ENCODE measurements around the gene PTPRM.

Gene PTPRM

DNA sequence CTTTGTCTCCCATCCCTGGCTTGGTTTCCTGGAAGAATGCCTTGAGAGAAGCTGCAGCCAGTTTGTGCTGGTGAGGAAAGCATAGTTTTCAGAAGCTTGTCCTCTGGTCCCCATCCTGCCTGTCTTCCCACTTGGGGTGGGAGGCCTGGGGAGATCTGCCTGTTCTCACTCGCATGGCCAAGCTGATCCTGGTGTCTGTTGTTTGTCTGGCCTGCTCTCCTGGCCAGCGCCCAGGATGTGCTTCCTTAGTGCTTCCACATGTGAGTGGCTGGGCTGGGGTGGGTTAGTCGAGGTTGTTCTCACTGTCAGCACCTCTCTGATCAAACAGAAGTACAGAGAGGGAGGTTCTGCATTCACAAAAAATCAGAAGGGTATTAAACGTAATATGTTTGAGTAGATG, 49.5 kb downstream of the PTPRM start:
- ChIA-PET POLR2A (no interaction called here), CTCF (interaction anchor here (1.5 kb wide), 1 partner anchor 18 kb away, joined by 3 read pairs; no protein-coding TSS in a partner anchor)
- no peak for DNase-seq (ENCODE audit: extremely low spot score)
- TF ChIP-seq, protein P1, sequence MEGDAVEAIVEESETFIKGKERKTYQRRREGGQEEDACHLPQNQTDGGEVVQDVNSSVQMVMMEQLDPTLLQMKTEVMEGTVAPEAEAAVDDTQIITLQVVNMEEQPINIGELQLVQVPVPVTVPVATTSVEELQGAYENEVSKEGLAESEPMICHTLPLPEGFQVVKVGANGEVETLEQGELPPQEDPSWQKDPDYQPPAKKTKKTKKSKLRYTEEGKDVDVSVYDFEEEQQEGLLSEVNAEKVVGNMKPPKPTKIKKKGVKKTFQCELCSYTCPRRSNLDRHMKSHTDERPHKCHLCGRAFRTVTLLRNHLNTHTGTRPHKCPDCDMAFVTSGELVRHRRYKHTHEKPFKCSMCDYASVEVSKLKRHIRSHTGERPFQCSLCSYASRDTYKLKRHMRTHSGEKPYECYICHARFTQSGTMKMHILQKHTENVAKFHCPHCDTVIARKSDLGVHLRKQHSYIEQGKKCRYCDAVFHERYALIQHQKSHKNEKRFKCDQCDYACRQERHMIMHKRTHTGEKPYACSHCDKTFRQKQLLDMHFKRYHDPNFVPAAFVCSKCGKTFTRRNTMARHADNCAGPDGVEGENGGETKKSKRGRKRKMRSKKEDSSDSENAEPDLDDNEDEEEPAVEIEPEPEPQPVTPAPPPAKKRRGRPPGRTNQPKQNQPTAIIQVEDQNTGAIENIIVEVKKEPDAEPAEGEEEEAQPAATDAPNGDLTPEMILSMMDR (IDR thresholded peaks at IDR 0.05; ENCODE audit: control extremely low read depth, extremely low read depth, low read depth, missing control alignments), result no peak

DNA sequence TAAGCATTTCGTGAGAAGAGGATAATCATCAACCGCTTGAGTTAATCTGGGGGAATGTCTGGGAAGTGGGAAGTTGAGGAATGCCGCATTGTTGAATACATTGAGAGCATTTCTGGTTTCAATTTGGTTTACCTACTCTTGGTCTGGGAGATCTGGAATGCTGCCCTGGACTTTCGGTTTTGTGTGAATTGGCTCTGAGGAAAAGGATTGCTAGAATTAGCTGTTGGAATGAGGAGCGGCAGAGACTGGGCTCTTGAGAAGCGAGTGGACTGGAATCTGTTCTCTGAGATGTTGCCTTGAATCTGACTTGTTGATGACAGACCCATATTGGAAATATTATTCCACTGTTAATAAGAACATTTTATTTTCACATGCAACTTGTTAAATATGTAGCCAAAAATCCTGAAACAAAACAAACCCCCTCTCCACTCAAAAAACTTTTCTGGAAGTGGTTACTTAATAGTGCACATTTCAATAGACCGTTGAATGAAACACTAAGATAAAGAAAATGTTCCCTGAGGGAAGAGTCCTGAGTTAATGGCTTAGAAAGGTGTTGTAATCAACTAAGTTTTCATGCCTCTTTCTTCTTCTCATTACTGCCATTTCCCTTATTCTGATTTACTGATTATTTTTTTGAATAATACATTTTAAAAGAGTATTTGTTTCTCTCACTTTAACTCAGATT, 50.8 kb downstream of the PTPRM start:
- TF ChIP-seq, protein P1 (IDR thresholded peaks at IDR 0.05; ENCODE audit: control extremely low read depth, extremely low read depth, low read depth, missing control alignments), result no peak
- ChIA-PET CTCF (interaction anchor here (1.5 kb wide), 1 partner anchor 17 kb away, joined by 3 read pairs; no protein-coding TSS in a partner anchor), POLR2A (no interaction called here)
- no peak for DNase-seq (ENCODE audit: extremely low spot score)

GRCh38 chr18:7618891-7619442, 51.9 kb downstream of the PTPRM start:
- ChIA-PET CTCF (interaction anchor here (0.8 kb wide), 1 partner anchor 9 kb away, joined by 4 read pairs; no protein-coding TSS in a partner anchor), POLR2A (no interaction called here)
- DNase-seq (ENCODE audit: extremely low spot score), result no peak
- TF ChIP-seq, protein P1 (IDR thresholded peaks at IDR 0.05; ENCODE audit: control extremely low read depth, extremely low read depth, low read depth, missing control alignments), result no peak

GRCh38 chr18:7619676-7620075, 52.6 kb downstream of the PTPRM start:
- no peak for DNase-seq (ENCODE audit: extremely low spot score)

GRCh38 chr18:7622721-7623120, 55.6 kb downstream of the PTPRM start:
- no peak for DNase-seq (ENCODE audit: extremely low spot score)
- ChIA-PET POLR2A (no interaction called here), CTCF (no interaction called here)
- TF ChIP-seq, protein P1 (IDR thresholded peaks at IDR 0.05; ENCODE audit: control extremely low read depth, extremely low read depth, low read depth, missing control alignments), result no peak

More at GRCh38 chr18:7619676-7620075, 52.6 kb downstream of the PTPRM start:
- ChIA-PET POLR2A (no interaction called here), CTCF (interaction anchor here (0.8 to 1.0 kb wide), 2 partner anchors 8 to 9 kb away, joined by 3 to 4 read pairs; no protein-coding TSS in a partner anchor)
- TF ChIP-seq, protein P1 (IDR thresholded peaks at IDR 0.05; ENCODE audit: control extremely low read depth, extremely low read depth, low read depth, missing control alignments), result no peak

DNA sequence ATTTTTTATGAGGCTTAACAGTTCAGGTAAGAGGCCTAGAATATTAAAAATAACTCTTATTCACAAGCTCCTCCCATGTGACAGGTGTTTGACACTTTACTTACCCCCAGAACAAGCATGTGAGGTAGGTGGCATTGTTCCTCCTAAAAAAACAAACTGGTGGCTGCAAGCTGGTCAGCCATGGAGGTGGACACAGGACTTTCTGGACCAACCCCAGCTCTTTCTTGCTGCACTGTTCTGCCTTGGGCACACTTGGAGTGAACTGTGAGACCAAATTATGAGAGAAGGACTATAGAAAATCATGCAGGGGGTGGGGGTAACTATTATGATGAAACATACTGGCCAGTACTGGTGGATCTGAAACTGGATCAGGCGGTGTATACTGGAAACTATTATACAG, 56.6 kb downstream of the PTPRM start:
- no peak for DNase-seq (ENCODE audit: extremely low spot score)
- POLR2A ChIA-PET, result no interaction called here
- TF ChIP-seq, protein P1 (IDR thresholded peaks at IDR 0.05; ENCODE audit: control extremely low read depth, extremely low read depth, low read depth, missing control alignments), result no peak
- CTCF ChIA-PET, result no interaction called here
